HepG2 (cell line): ENCODE data around the gene RAB42. TPM values are rescaled to one million over a fixed set of nuclear protein-coding genes. Genes with fewer than 3 reads are reported as not detected.

Experiments used
- AGO1 ChIP-seq: fragments of 200-400 bp; formaldehyde crosslinking; IDR thresholded peaks from 2 replicates; pipeline ENCODE4 v1.6.1; 2017; ENCODE audit warnings: mild to moderate bottlenecking, low read depth, low read length, moderate library complexity; ENCODE audit not compliant: poor library complexity, severe bottlenecking
- BCL3 ChIP-seq: sonication (generic); formaldehyde crosslinking; IDR thresholded peaks from 2 replicates; pipeline ENCODE4 v1.5.1; 2020; ENCODE audit warnings: mild to moderate bottlenecking, missing genetic modification reagents, moderate library complexity
- BRF2 ChIP-seq: sonication (generic); formaldehyde crosslinking; IDR thresholded peaks from 2 replicates; pipeline ENCODE4 v1.8.1; 2022; ENCODE audit warnings: mild to moderate bottlenecking, missing genetic modification reagents
- CBX5 ChIP-seq: sonication (generic); formaldehyde crosslinking; IDR thresholded peaks from 2 replicates; pipeline ENCODE4 v1.4.0; 2020; ENCODE audit warnings: missing genetic modification reagents, borderline replicate concordance
- DNMT1 ChIP-seq: sonication (generic); formaldehyde crosslinking; IDR thresholded peaks from 2 replicates; pipeline ENCODE4 v1.5.1; 2020; ENCODE audit warnings: mild to moderate bottlenecking, missing genetic modification reagents
- FOXA3 ChIP-seq: IDR thresholded peaks from 2 replicates; pipeline ENCODE4 v1.6.1; 2016; ENCODE audit warnings: missing genetic modification reagents, missing compliant biosample characterization
- GATAD2A ChIP-seq: IDR thresholded peaks from 2 replicates; pipeline ENCODE4 v1.6.1; 2016
- HBP1 ChIP-seq: IDR thresholded peaks from 2 replicates; pipeline ENCODE4 v1.6.1; 2016; ENCODE audit warnings: low read depth, control low read depth
- KMT2B ChIP-seq: IDR thresholded peaks from 2 replicates; pipeline ENCODE4 v1.6.1; 2016; ENCODE audit warnings: missing genetic modification reagents, missing compliant biosample characterization
- MIER2 ChIP-seq: IDR thresholded peaks from 2 replicates; pipeline ENCODE4 v1.6.1; 2016; ENCODE audit warnings: missing biosample characterization, missing genetic modification reagents
- NFATC3 ChIP-seq: sonication (generic); formaldehyde crosslinking; IDR thresholded peaks from 2 replicates; pipeline ENCODE4 v1.5.1; 2020; ENCODE audit warnings: mild to moderate bottlenecking, missing genetic modification reagents
- PAX8 ChIP-seq: sonication (generic); formaldehyde crosslinking; IDR thresholded peaks from 2 replicates; pipeline ENCODE4 v1.8.0; 2022; ENCODE audit warnings: mild to moderate bottlenecking, missing genetic modification reagents, borderline replicate concordance
- PLSCR1 ChIP-seq: sonication (generic); formaldehyde crosslinking; IDR thresholded peaks from 2 replicates; pipeline ENCODE4 v1.5.0; 2020; ENCODE audit warnings: missing genetic modification reagents, mild to moderate bottlenecking, borderline replicate concordance
- PRDM15 ChIP-seq: sonication (generic); formaldehyde crosslinking; IDR thresholded peaks from 2 replicates; pipeline ENCODE4 v1.4.0; 2020; ENCODE audit warnings: missing genetic modification reagents
- SP2 ChIP-seq: sonication (generic); formaldehyde crosslinking; IDR thresholded peaks from 2 replicates; pipeline ENCODE4 v1.5.1; 2020; ENCODE audit warnings: mild to moderate bottlenecking, missing genetic modification reagents
- ZFP41 ChIP-seq: sonication (generic); formaldehyde crosslinking; IDR thresholded peaks from 2 replicates; pipeline ENCODE4 v1.4.0; 2020; ENCODE audit warnings: mild to moderate bottlenecking, missing genetic modification reagents, borderline replicate concordance
- ZNF20 ChIP-seq: sonication (generic); formaldehyde crosslinking; IDR thresholded peaks from 2 replicates; pipeline ENCODE4 v1.4.0; 2020; ENCODE audit warnings: mild to moderate bottlenecking, moderate library complexity, missing genetic modification reagents
- ZNF235 ChIP-seq: sonication (generic); formaldehyde crosslinking; IDR thresholded peaks from 2 replicates; pipeline ENCODE4 v1.8.1; 2023; ENCODE audit warnings: mild to moderate bottlenecking, missing genetic modification reagents, borderline replicate concordance
- ZNF263 ChIP-seq: sonication (generic); formaldehyde crosslinking; IDR thresholded peaks from 2 replicates; pipeline ENCODE4 v1.4.0; 2020; ENCODE audit warnings: missing genetic modification reagents
- ZNF510 ChIP-seq: sonication (generic); formaldehyde crosslinking; IDR thresholded peaks from 2 replicates; pipeline ENCODE4 v1.4.0; 2020; ENCODE audit warnings: low read depth, mild to moderate bottlenecking, missing genetic modification reagents
- ZNF788 ChIP-seq: sonication (generic); formaldehyde crosslinking; IDR thresholded peaks from 2 replicates; pipeline ENCODE4 v1.5.0; 2020; ENCODE audit warnings: mild to moderate bottlenecking, missing genetic modification reagents, borderline replicate concordance
- polyA plus RNA-seq, 8 experiments: library from polyadenylated mRNA; depleted of rRNA in 3 of 8; stranded (reverse) in 7 of 8; unstranded in 1 of 8; fragments of >200 nt; fragmentation: Illumina TruSeq in 4 of 8; extraction: Trizol in 4 of 8; gene quantifications; 2 replicates each; pipeline versions ENCODE4 v1.2.1 to v1.2.3, GENCODE V29; 2011 to 2016; ENCODE audit warnings: low read depth in 4 of 8, missing spikeins in 1 of 8, mixed read lengths in 1 of 8; ENCODE audit not compliant: insufficient read depth in 1 of 8
- total RNA-seq, 5 experiments: library from RNA; depleted of rRNA; stranded (reverse); fragments of >200 nt; fragmentation: Illumina TruSeq; extraction: Trizol; gene quantifications; 2 replicates each; pipeline ENCODE4 v1.2.3, GENCODE V29; 2016; ENCODE audit warnings: low read depth in 1 of 5

The RAB42 gene
- total and polyA plus RNA-seq, 2 of the 13 experiments (the other 11 are each of a cell fraction or from before 2014, with no cell fraction given), result 10.4 to 166 TPM

- TF ChIP-seq BRF2 (CRISPR knock-in tag), result peak; percentile 81; the same call in 1 of the 2 replicates
- no peak for TF ChIP-seq ZFP41 (CRISPR knock-in tag)
- TF ChIP-seq AGO1, result peak; percentile 52
- TF ChIP-seq FOXA3 (CRISPR knock-in tag), result peak; percentile 18; the same call in 1 of the 2 replicates
- TF ChIP-seq BCL3 (CRISPR knock-in tag), result peak; percentile 79; the same call in 1 of the 2 replicates
- TF ChIP-seq HBP1 (CRISPR knock-in tag), result peak; percentile 95
- peak; percentile 80; the same call in 1 of the 2 replicates for TF ChIP-seq ZNF20 (CRISPR knock-in tag)
- no peak for TF ChIP-seq PAX8 (CRISPR knock-in tag)
- TF ChIP-seq ZNF788 (CRISPR knock-in tag), result peak; percentile 93
- peak; percentile 54 for TF ChIP-seq GATAD2A (CRISPR knock-in tag)
- peak; percentile 19; the same call in 1 of the 2 replicates for TF ChIP-seq NFATC3 (CRISPR knock-in tag)
- no peak for TF ChIP-seq SP2 (CRISPR knock-in tag)
- TF ChIP-seq PRDM15 (CRISPR knock-in tag), result peak; percentile 86
- TF ChIP-seq DNMT1 (CRISPR knock-in tag), result 0 out of 2 replicates have a peak, but pooled peaks have one; percentile 51
- peak; percentile 38; the same call in 1 of the 2 replicates for TF ChIP-seq ZNF263 (CRISPR knock-in tag)
- peak; percentile 40; the same call in 1 of the 2 replicates for TF ChIP-seq CBX5 (CRISPR knock-in tag)
- TF ChIP-seq MIER2 (CRISPR knock-in tag), result 0 out of 2 replicates have a peak, but pooled peaks have one; percentile 48
- peak; percentile 97; the same call in 1 of the 2 replicates for TF ChIP-seq ZNF510 (CRISPR knock-in tag)
- 0 out of 2 replicates have a peak, but pooled peaks have one; percentile 74 for TF ChIP-seq PLSCR1 (CRISPR knock-in tag)
- peak; percentile 90; the same call in 1 of the 2 replicates for TF ChIP-seq ZNF235 (CRISPR knock-in tag)
- TF ChIP-seq KMT2B (CRISPR knock-in tag), result peak; percentile 76
These were observed 10.4 kb upstream of the RAB42 start (continued) for GRCh38 chr1:28581531-28582247.
